Hepatocyte (in vitro differentiated cells): ENCODE data around the gene ADGRD1. TPM values are rescaled to one million over a fixed set of nuclear protein-coding genes. Genes with fewer than 3 reads are reported as not detected.

Source experiments
- DNase-seq: peaks from one replicate; pipeline ENCODE4 v3.0.0-alpha.2; 2016; ENCODE audit warnings: low spot score
- H2AFZ ChIP-seq: fragments of 200-600 bp; sonication (generic); 2 replicates; pipeline ENCODE4 v1.6.0; 2016; ENCODE audit warnings: antibody characterized with exemption, mild to moderate bottlenecking
- H3K27ac ChIP-seq: fragments of 200-600 bp; sonication (generic); 2 replicates; pipeline ENCODE4 v1.5.1; 2016; ENCODE audit warnings: mild to moderate bottlenecking
- H3K27me3 ChIP-seq: fragments of 200-600 bp; sonication (generic); 2 replicates; pipeline ENCODE4 v1.6.1; 2016
- H3K36me3 ChIP-seq: fragments of 200-600 bp; sonication (generic); replicated peaks from 2 replicates; pipeline ENCODE4 v1.5.1; 2016; ENCODE audit warnings: low read depth; ENCODE audit not compliant: insufficient read depth
- H3K4me1 ChIP-seq: fragments of 200-600 bp; sonication (generic); 2 replicates; pipeline ENCODE4 v1.5.1; 2016; ENCODE audit warnings: mild to moderate bottlenecking, moderate library complexity; ENCODE audit not compliant: insufficient read depth
- H3K4me2 ChIP-seq: fragments of 200-600 bp; sonication (generic); 2 replicates; pipeline ENCODE4 v1.6.0; 2016
- H3K4me3 ChIP-seq: fragments of 200-600 bp; sonication (generic); 2 replicates; pipeline ENCODE4 v1.5.1; 2016; ENCODE audit warnings: mild to moderate bottlenecking
- H3K79me2 ChIP-seq: fragments of 200-600 bp; sonication (generic); 2 replicates; pipeline ENCODE4 v1.6.0; 2017; ENCODE audit warnings: mild to moderate bottlenecking
- H3K9me2 ChIP-seq: fragments of 200-600 bp; sonication (generic); replicated peaks from 2 replicates; pipeline ENCODE4 v1.6.0; 2017; ENCODE audit warnings: mild to moderate bottlenecking; ENCODE audit not compliant: insufficient read depth
- H3K9me3 ChIP-seq: fragments of 200-600 bp; sonication (generic); 2 replicates; pipeline ENCODE4 v1.5.1; 2016; ENCODE audit warnings: low read depth, mild to moderate bottlenecking
- H4K20me1 ChIP-seq: fragments of 200-600 bp; sonication (generic); 2 replicates; pipeline ENCODE4 v1.6.0; 2016; ENCODE audit warnings: mild to moderate bottlenecking; ENCODE audit not compliant: insufficient read depth, poor library complexity, severe bottlenecking
- CTCF ChIP-seq: fragments of 200-600 bp; sonication (generic); IDR thresholded peaks from 2 replicates; pipeline ENCODE4 v1.5.1; 2016; ENCODE audit warnings: antibody characterized with exemption, mild to moderate bottlenecking; ENCODE audit not compliant: poor library complexity
- EZH2 ChIP-seq: fragments of 200-600 bp; sonication (generic); IDR thresholded peaks from 2 replicates; pipeline ENCODE4 v1.6.1; 2016; ENCODE audit warnings: antibody characterized with exemption, mild to moderate bottlenecking, borderline replicate concordance
- EZH2phosphoT487 ChIP-seq: fragments of 200-600 bp; sonication (generic); IDR thresholded peaks from one replicate; pipeline ENCODE4 v1.6.1; 2018; ENCODE audit warnings: antibody characterized with exemption, mild to moderate bottlenecking, low read depth, moderate library complexity; ENCODE audit not compliant: unreplicated experiment, severe bottlenecking
- WGBS: methylation state at CpG from one replicate; pipeline ENCODE4 v1.1.6; 2016; ENCODE audit warnings: low lambda C conversion rate; ENCODE audit errors: missing lambda C conversion rate; 5-methylcytosine and 5-hydroxymethylcytosine counted together
- polyA plus RNA-seq: library from polyadenylated mRNA; unstranded; fragments of >200 nt; fragmentation: Nextera tagmentation; extraction: Ambion mirVana; gene quantifications from 2 replicates; pipeline ENCODE4 v1.2.1, GENCODE V29; 2016
- total RNA-seq: library from RNA; depleted of rRNA; stranded (reverse); fragments of >200 nt; gene quantifications from 2 replicates; pipeline ENCODE4 v1.2.3, GENCODE V29; 2014

Gene ADGRD1
- total and polyA plus RNA-seq, 2 experiments from 2014 or later: 18.1 to 18.5 TPM

- Histone ChIP-seq H3K36me3 (no peaks in the 10 kb centered on the region), H3K9me2 (no peaks in the 10 kb centered on the region), H4K20me1 (no peaks in the 10 kb centered on the region), H3K27me3 (no peaks in the 10 kb centered on the region), H3K79me2 (no peaks in the 10 kb centered on the region), H3K4me3 (no peak overlapping the region), H3K4me2 (no peak overlapping the region), H2AFZ (no peak overlapping the region), H3K9me3 (no peaks in the 10 kb centered on the region), H3K27ac (no peak overlapping the region), H3K4me1 (no peaks in the 10 kb centered on the region)
- TF ChIP-seq EZH2phosphoT487 (no peak), CTCF (no peak), EZH2 (no peak)
- 90% methylated on average over 7 of the region's 7 CpGs for WGBS
- no peak for DNase-seq
These were observed 7.8 kb upstream of the ADGRD1 start for GRCh38 chr12:130945786-130946492.

GRCh38 chr12:130947028-130947613 is 6.6 kb upstream of the ADGRD1 start:
- TF ChIP-seq EZH2: no peak
- TF ChIP-seq CTCF: no peak
- no peak for TF ChIP-seq EZH2phosphoT487
- no peak for DNase-seq
- Histone ChIP-seq H3K9me3 (no peaks in the 10 kb centered on the region), H3K79me2 (no peaks in the 10 kb centered on the region), H4K20me1 (no peaks in the 10 kb centered on the region), H3K4me3 (no peak overlapping the region), H3K4me2 (no peak overlapping the region), H3K27ac (no peak overlapping the region), H3K36me3 (no peaks in the 10 kb centered on the region), H3K9me2 (no peaks in the 10 kb centered on the region), H3K4me1 (peaks cover 10% of the 10 kb centered on the region), H3K27me3 (no peaks in the 10 kb centered on the region), H2AFZ (no peak overlapping the region)
- WGBS: 79% methylated on average over 2 of the region's 2 CpGs

GRCh38 chr12:130948136-130948535 is 5.6 kb upstream of the ADGRD1 start:
- Histone ChIP-seq H3K36me3 (no peaks in the 10 kb centered on the region), H3K79me2 (no peaks in the 10 kb centered on the region), H3K4me1 (peaks cover 18% of the 10 kb centered on the region), H3K4me3 (no peak overlapping the region), H3K27ac (no peak overlapping the region), H2AFZ (no peak overlapping the region), H3K27me3 (no peaks in the 10 kb centered on the region), H3K9me3 (no peaks in the 10 kb centered on the region), H4K20me1 (no peaks in the 10 kb centered on the region), H3K9me2 (no peaks in the 10 kb centered on the region), H3K4me2 (no peak overlapping the region)
- DNase-seq: no peak
- WGBS: 71% methylated on average over 10 of the region's 10 CpGs
- TF ChIP-seq EZH2: no peak

- H3K4me2 ChIP-seq: no peak overlapping the region
- no peak overlapping the region for H3K4me3 ChIP-seq
- H2AFZ ChIP-seq: no peak overlapping the region
- no peaks in the 10 kb centered on the region for H3K9me3 ChIP-seq
- no peak for DNase-seq
- no peaks in the 10 kb centered on the region for H3K9me2 ChIP-seq
- WGBS: 95% methylated on average over 10 of the region's 10 CpGs
- H3K36me3 ChIP-seq: no peaks in the 10 kb centered on the region
- H3K79me2 ChIP-seq: no peaks in the 10 kb centered on the region
- H3K27ac ChIP-seq: no peak overlapping the region
- H3K4me1 ChIP-seq: peaks cover 24% of the 10 kb centered on the region
- no peaks in the 10 kb centered on the region for H4K20me1 ChIP-seq
- no peak for TF ChIP-seq EZH2phosphoT487
- no peak for TF ChIP-seq EZH2
- TF ChIP-seq CTCF: no peak
- no peaks in the 10 kb centered on the region for H3K27me3 ChIP-seq
These were observed 5.0 kb upstream of the ADGRD1 start for GRCh38 chr12:130948751-130949150.
